HG03354 (cell line): ENCODE data around the gene OR6C3.
"Not testable (repeated sequence)": the region's sequence is repeated elsewhere in the genome, so short reads cannot be mapped to it uniquely, and the experiment has no call there.

Experiments
- ATAC-seq: cut with Tn5 transposase; IDR thresholded peaks from one replicate; pipeline ENCODE4 v1.9.1; 2021; ENCODE audit warnings: mild to moderate bottlenecking; ENCODE audit not compliant: unreplicated experiment, poor library complexity, severe bottlenecking

Gene OR6C3

DNA sequence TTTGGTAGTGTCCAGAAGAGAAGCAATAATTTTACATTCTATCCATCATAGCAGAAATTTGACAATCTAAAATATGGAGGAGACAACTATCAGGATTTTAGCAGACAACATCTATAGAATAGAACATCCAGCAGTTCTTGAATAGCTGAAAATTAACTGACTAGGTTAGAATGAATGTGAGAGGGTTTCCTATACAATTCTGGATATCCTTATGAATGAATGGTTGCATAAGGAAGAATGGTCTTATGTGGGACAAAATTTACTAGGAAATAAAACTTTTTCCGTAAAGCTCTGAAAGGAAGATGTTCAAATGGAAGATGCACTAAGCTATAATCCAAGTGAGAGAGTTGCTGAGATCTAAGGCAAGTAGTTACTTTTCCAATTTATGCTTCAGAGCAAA is at the start of gene OR6C3:
Gene OR6C3 (plus strand): TSS at position 301 of the 400 bp plus-strand sequence. CDS start 955 bp downstream, outside the sequence.
- ATAC-seq: no peak

DNA sequence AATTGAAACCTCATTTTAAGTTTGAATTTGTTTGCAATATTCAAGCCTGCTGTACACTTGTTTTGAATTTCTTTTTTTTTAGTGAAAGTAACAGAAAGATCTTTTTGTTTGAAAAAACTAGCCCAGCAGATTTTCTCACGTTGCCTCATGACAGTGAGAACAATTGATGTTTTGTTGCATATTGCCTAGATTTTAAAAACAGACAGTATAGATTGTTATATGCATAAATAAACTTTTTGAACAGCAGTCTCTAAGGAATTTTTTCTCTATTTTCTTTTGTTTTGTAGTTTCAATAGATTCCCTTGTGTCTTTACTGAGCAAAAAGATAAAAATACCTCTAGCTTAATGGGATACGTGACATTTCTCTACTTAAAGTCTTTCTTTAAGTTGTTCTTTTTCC is 49.6 kb upstream of the OR6C3 start:
- no peak for ATAC-seq

DNA sequence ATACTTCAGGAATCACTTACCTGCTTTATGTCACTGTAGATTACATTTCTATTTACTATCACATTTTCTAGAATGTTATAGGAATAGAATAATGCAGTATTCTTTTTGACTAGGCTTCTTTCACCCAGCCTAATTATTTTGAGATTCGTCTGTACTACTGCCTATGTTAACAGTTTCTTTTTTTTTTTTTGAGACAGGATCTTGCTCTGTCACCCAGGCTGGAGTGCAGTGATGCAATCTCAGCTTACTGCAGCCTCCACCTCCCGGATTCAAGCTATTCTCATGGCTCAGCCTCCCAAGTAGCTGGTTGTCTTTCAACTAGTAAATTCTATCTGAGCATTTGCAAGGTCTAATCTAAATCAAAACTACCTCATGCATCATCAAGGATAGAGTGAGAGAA is 40.5 kb upstream of the OR6C3 start:
- no peak for ATAC-seq

DNA sequence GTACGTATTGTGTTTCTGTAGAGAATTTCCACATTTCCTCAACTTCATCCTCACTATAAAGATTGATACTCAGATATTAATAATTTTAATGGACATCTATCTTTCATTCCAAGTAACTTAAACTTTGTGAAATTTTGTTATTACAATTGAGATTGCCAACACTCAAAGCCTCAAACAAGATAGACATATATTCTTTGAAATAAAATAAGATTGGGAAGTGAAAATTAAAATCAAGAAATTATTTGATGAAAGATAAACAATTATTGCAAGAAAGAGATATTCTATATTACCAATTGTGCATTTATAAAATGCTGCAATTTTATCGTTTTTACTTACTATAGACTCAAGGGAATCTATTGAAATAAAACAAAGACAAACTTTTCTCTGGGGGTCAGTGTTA is 34.1 kb upstream of the OR6C3 start, which contains the start of gene OR6C6:
Gene OR6C6 (minus strand): TSS at position 101 of the 400 bp plus-strand sequence. CDS start 1,337 bp downstream, outside the sequence.
- no peak for ATAC-seq

DNA sequence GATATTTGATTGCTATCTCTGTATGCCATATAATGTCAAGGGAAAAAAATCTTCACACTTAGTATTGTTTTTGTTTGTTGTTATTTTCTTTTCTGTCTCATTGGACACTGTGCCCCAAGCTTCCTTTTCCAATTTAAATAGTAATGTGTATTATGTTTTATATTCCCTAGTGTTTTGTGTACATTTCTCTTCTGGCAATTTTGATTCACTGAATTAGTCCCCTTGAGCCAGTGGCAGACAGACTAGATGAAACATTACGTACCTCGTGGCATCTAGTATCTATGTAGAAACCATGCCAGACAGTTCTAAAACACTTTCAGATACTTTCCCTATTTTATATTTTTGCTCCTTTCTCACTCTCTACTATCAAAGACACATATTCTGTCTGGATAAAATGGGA is 16.5 kb upstream of the OR6C3 start, which contains the start of gene OR6C1:
Gene OR6C1 (plus strand): TSS at position 301 of the 400 bp plus-strand sequence. CDS start 6,257 bp downstream, outside the sequence.
- no peak for ATAC-seq

DNA sequence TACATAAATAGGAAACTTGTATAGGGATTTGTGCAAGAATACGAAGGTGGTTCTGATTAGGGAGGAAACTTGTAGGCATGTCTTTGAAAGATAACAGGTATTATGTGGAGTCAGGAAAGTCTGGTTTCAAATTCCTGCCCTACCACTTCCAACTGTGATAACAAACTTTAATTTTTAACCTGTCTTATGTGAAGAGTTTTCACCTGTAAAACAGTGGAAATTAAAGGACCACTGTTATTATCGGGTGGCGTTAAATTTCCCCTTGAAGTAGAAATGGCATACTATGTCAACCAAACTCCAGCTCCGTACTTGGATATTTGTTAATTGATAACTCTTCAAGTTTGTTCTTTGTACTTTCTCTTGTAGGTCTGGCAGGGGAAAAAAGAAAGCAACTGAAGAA is 10.3 kb upstream of the OR6C3 start:
- no peak for ATAC-seq

DNA sequence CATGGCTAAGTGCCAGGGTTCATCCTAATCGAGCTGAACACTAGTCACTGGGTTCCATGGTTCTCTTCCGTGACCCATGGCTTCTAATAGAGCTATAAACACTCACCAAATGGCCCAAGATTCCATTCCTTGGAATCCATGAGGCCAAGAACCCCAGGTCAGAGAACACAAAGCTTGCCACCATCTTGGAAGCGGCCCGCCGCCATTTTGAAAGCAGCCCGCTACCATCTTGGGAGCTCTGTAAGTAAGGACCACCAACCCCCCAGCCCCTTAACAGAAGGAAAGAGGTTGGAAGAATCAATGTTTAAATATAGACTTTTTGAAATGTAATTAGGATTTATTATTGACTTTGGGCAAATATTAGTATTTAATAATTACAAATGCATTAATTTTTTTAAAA is 4.7 kb upstream of the OR6C3 start:
- not testable (repeated sequence) for ATAC-seq

DNA sequence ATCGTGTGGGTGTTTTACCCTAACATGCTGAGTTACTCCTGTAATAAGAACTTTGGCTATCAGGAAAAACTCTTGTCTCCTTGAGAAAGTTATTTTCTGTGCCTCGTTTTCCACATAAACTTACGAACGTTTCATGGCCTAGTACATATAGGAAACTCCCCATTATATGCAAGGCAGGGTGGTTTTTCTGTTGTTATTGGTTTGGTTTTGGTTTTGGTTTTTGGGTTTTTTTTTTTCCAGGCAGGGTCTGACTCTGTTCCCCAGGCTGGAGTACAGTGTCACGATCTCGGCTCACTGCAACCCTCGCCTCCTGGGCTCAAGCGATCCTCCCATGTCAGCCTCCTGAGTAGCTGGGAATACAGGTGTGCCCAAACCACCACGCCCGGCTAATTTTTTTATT is 5.5 kb downstream of the OR6C3 start:
- ATAC-seq: no peak

DNA sequence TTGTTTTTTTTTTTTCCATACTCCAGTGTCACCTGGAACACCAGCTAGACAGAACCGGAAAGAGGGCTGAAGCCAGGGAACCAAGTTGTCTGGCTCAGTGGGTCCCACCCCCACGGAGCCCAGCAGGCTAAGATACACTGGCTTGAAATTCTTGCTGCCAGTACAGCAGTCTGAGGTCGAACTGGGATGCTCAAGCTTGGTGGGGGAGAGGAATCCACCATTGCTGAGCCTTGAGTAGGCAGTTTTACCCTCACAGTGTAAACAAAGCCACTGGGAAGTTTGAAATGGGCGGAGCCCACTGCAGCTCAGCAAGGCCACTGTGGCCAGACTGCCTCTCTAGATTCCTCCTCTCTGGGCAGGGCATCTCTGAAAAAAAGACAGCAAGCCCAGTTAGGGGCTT is 24.8 kb downstream of the OR6C3 start:
- ATAC-seq: not testable (repeated sequence)

DNA sequence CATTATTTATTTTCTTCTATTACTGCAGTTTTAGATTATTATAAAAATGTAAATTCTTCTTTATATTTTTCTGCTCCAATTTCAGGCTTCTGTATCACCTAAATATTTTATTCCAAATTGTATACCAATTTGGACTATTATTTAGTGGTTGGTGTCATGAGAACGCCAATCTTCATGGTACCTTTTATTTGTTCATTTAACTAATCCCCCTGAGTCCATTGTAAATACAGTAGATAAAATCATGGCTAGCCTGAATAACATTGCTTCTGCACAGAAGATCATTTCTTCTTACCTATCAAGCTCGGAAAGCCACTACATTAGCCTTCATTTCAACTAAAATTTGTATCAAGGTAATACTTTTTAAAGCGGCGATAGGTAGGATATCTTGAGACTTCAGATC is 32.1 kb downstream of the OR6C3 start, which contains the start of gene OR6C75:
Gene OR6C75 (plus strand): TSS at position 301 of the 400 bp plus-strand sequence. CDS start 2,136 bp downstream, outside the sequence.
- no peak for ATAC-seq

DNA sequence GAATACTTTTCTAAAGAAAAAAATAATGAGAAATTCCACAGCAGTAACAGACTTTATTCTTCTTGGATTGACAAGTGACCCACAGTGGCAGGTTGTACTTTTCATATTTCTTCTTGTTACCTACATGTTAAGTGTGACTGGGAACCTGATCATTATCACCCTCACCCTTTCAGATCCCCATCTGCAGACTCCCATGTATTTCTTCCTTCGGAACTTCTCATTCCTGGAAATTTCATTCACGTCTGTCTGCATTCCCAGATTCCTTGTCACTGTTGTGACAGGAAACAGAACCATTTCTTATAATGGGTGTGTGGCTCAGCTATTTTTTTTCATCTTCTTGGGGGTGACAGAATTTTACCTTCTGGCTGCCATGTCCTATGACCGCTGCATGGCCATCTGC is 34.5 kb downstream of the OR6C3 start:
- ATAC-seq: no peak

DNA sequence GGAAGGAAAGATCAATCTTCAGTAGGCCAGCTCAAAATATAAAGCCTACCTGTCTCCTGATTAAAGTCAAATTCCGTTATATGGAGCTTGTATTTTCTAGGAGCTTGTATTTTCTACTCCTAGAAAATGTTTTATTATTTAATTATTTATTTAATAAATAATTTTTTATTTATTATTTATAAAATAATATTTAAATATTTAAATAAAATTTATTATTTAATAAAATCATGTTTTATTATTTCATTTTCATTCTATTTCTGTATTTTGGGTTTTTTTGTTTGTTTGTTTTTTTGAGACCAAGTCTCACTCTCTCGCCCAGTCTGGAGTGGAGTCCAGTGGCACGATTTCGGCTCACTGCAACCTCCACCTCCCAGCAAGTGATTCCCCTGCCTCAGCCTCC is 42.0 kb downstream of the OR6C3 start:
- ATAC-seq: no peak
